GM12872 (cell line): ENCODE data around the gene KDM4C.

ENCODE experiments used
- CTCF ChIP-seq: IDR thresholded peaks from 3 replicates; pipeline ENCODE4 v1.5.1; 2011; ENCODE audit warnings: low read depth, mild to moderate bottlenecking, low read length, moderate library complexity; ENCODE audit not compliant: insufficient read depth

Gene KDM4C

GRCh38 chr9:6927838-6928237, 170.1 kb downstream of the KDM4C start:
- no peak for TF ChIP-seq CTCF

GRCh38 chr9:6928863-6929262, 171.1 kb downstream of the KDM4C start:
- TF ChIP-seq CTCF = no peak

GRCh38 chr9:6929441-6930215, 171.9 kb downstream of the KDM4C start:
- TF ChIP-seq CTCF = no peak

DNA sequence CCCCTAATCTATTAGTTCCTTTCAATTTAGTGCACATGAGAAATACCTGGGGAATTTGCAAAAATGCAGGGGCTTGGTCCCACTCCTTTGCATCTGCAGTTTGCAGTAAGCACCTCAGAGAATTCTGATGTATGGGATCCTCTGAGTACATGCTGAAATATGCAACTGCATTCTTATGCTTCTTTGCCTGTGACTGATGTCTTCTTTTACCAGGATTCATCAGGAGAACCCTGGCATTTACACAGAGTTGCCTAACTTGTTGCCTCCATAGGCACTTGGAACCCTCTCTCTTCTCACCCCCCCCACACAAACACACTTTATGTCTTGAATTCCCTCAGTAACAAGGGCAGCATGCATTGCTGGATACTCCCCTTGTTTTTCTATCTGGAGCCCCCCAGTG, 173.1 kb downstream of the KDM4C start:
- no peak for TF ChIP-seq CTCF

DNA sequence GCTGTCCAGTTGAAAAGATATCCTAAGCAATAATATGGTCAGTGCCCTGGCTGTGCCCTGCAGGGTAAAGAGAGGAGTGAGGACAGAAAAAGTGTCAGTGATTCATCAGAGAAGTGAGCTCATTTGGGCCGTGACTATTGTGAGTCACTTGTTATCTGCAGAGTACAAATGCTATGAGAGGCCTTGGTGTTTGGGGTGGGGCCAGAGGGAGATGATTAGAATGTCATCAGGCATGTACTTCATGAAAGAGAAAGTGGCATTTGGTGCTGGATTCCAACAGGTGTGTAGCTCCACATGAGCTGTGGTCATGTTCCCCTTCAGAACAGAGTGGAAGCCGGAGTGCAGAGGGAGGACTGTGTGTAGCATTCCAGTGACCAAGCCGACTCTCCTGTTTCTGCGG, 174.1 kb downstream of the KDM4C start:
- no peak for TF ChIP-seq CTCF

- TF ChIP-seq CTCF = no peak
Observed at GRCh38 chr9:6936103-6936502, 178.3 kb downstream of the KDM4C start.

DNA sequence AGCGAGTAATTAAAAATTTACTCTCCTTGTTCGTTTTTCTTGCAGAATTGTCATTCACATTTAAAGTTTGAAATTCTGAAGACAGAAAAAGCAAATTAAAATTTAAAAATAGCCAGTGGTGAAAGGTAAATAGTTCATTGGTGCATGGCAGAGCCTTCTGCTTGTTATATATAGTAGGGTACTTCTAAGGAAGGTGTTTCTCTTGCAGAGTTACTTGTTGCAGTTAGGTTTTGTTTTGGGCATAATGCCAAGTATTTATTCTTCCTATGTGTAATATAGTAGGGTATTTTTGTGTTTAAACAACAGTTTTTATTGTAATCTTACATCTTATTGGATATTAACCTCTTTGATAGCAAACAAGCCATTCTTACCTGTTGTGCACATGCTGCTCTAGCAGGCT, 179.4 kb downstream of the KDM4C start:
- no peak for TF ChIP-seq CTCF
